ENCODE data around the gene CRCP. TPM values are rescaled to one million over a fixed set of nuclear protein-coding genes. Genes with fewer than 3 reads are reported as not detected.

CRCP gene
- total and polyA plus RNA-seq, 2 of the 13 experiments (the other 11 are each of a cell fraction or from before 2014, with no cell fraction given): 22.7 to 31.0 TPM

- peak; percentile 53; the same call in 1 of the 2 replicates for TF ChIP-seq ISL2 (CRISPR knock-in tag; IDR thresholded peaks at IDR 0.05)
- peak; percentile 67; the same call in 1 of the 2 replicates for TF ChIP-seq ZNF644 (CRISPR knock-in tag; IDR thresholded peaks at IDR 0.05; ENCODE audit: low read depth)
- TF ChIP-seq MLXIP (CRISPR knock-in tag; IDR thresholded peaks at IDR 0.05; ENCODE audit: borderline replicate concordance): peak; percentile 77; the same call in 1 of the 2 replicates
- TF ChIP-seq IRF2 (CRISPR knock-in tag; IDR thresholded peaks at IDR 0.05): peak; percentile 69; the same call in 1 of the 2 replicates
- no peak for TF ChIP-seq FOXA1 (IDR thresholded peaks at IDR 0.05)
- peak; percentile 95 for TF ChIP-seq FOXA1 (CRISPR knock-in tag; IDR thresholded peaks at IDR 0.05)
- TF ChIP-seq POGZ (CRISPR knock-in tag; IDR thresholded peaks at IDR 0.05): peak; percentile 46; the same call in 1 of the 2 replicates
- TF ChIP-seq E2F2 (CRISPR knock-in tag; IDR thresholded peaks at IDR 0.05; ENCODE audit: borderline replicate concordance): no peak
- TF ChIP-seq U2AF1 (optimal IDR thresholded peaks at IDR 0.05; ENCODE audit: low read depth, low read length): no peak
- TF ChIP-seq PAXIP1 (CRISPR knock-in tag; conservative IDR thresholded peaks at IDR 0.05): peak; percentile 41; the same call in 1 of the 2 replicates
- TF ChIP-seq ZNF530 (CRISPR knock-in tag; IDR thresholded peaks at IDR 0.05; ENCODE audit: low read depth): no peak
- no peak for TF ChIP-seq RFX1 (IDR thresholded peaks at IDR 0.05)
- no peak for TF ChIP-seq ZHX2 (IDR thresholded peaks at IDR 0.05; ENCODE audit: low read depth)
- TF ChIP-seq ZHX2 (CRISPR knock-in tag; IDR thresholded peaks at IDR 0.05; ENCODE audit: borderline replicate concordance): no peak
- peak; percentile 67; the same call in 1 of the 2 replicates for TF ChIP-seq MIXL1 (CRISPR knock-in tag; IDR thresholded peaks at IDR 0.05)
- peak; percentile 67; the same call in 1 of the 2 replicates for TF ChIP-seq HNF1B (CRISPR knock-in tag; IDR thresholded peaks at IDR 0.05)
These were observed 28.3 kb downstream of the CRCP start (continued) for GRCh38 chr7:66142996-66143395.

Measured in HepG2 (cell line).